ENCODE data around the gene LRRC49.
A peak's percentile ranks its signal among the peaks of the same experiment; 100 is the strongest.

LRRC49 gene

GRCh38 chr15:70892002-70892911 lies at the start of gene LRRC49, which contains the start of gene THAP10:
TSS of gene LRRC49 (plus strand) at chr15:70892826. CDS start at chr15:70892895, 69 bp downstream.
TSS of gene THAP10 (minus strand) at chr15:70892433. CDS start at chr15:70892272, 161 bp downstream.
- peak; percentile 51 to 94 for DNase-seq (ENCODE audit: low read depth in 1 of 2, low spot score in 1 of 2)
- in situ Hi-C loops (cut with HindIII; ENCODE audit: low pct_unique_long_range_greater_than_20kb, low sequenced_read_pairs), result no loop called here
- no peak for TF ChIP-seq JUND (IDR thresholded peaks at IDR 0.05; ENCODE audit: low read depth)

- in situ Hi-C loops (cut with HindIII; ENCODE audit: low pct_unique_long_range_greater_than_20kb, low sequenced_read_pairs), result no loop called here
- no peak for DNase-seq (ENCODE audit: low read depth in 1 of 2, low spot score in 1 of 2)
- TF ChIP-seq JUND (IDR thresholded peaks at IDR 0.05; ENCODE audit: low read depth), result no peak
Observed at GRCh38 chr15:70845602-70846360, 46.8 kb upstream of the LRRC49 start.

GRCh38 chr15:70851889-70852288 lies 40.7 kb upstream of the LRRC49 start:
- in situ Hi-C loops (cut with HindIII; ENCODE audit: low pct_unique_long_range_greater_than_20kb, low sequenced_read_pairs), result no loop called here
- no peak for TF ChIP-seq JUND (IDR thresholded peaks at IDR 0.05; ENCODE audit: low read depth)
- no peak for DNase-seq (ENCODE audit: low read depth in 1 of 2, low spot score in 1 of 2)

- in situ Hi-C loops (cut with HindIII; ENCODE audit: low pct_unique_long_range_greater_than_20kb, low sequenced_read_pairs), result no loop called here
- DNase-seq (ENCODE audit: low read depth in 1 of 2, low spot score in 1 of 2), result no peak
- TF ChIP-seq JUND (IDR thresholded peaks at IDR 0.05; ENCODE audit: low read depth), result no peak
Observed at GRCh38 chr15:70852501-70853317, 39.9 kb upstream of the LRRC49 start.

DNA sequence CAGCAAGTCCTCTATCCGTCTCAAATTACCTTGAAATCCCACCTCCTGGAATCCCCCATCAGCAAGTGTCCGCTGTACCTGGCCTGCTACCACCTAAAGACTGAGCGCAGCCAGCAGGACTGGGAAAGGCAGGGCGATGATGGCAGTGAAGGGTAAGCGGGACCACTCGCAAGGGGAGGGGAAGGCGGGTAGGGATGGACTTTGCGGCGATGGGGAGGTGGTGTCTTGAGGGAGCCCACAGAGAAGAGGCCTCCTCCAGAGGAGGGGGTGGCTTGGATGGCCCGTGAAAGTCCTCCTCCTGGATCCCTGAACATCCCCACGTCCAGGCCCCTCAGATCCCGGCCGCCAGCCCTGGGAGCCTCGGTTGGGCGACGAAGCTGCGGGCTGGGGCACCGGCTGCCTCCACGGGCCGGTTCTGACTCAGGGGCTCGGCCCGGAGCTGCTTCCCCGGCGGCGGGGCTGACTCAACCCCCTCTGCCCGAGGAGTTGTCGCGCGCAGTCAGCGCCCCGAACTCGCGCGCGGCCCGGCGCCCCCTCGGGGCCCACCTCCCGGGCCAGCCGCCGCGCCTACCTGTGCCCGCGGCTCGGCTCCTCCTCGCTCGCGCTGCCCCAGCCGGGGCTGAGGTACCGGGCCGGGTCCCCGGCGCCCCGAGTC lies 39.2 kb upstream of the LRRC49 start:
- in situ Hi-C loops (cut with HindIII; ENCODE audit: low pct_unique_long_range_greater_than_20kb, low sequenced_read_pairs), result no loop called here
- no peak for DNase-seq (ENCODE audit: low read depth in 1 of 2, low spot score in 1 of 2)
- TF ChIP-seq JUND (IDR thresholded peaks at IDR 0.05; ENCODE audit: low read depth), result no peak

GRCh38 chr15:70853973-70854665 lies 38.5 kb upstream of the LRRC49 start, which contains the start of gene LARP6:
TSS of gene LARP6 (minus strand) at chr15:70854157. CDS start at chr15:70854088, 69 bp downstream.
- DNase-seq (ENCODE audit: low read depth in 1 of 2, low spot score in 1 of 2), result peak; percentile 30 to 49
- no peak for TF ChIP-seq JUND (IDR thresholded peaks at IDR 0.05; ENCODE audit: low read depth)
- in situ Hi-C loops (cut with HindIII; ENCODE audit: low pct_unique_long_range_greater_than_20kb, low sequenced_read_pairs), result no loop called here

DNA sequence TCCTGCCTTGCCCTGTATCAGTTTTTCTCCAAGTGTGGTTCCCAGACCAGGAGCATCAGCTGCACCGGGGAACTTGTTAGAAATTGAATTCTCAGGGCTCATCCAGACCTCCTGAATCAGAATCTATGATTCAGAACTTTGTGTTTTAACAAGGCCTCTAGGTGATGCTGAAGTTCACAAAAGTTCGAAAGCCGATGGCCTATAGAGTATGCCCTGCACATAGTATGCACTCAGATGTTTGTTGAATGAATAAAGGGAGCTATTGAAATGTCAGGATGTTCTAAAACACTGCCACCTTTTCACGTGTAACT lies 38.0 kb upstream of the LRRC49 start:
- no peak for TF ChIP-seq JUND (IDR thresholded peaks at IDR 0.05; ENCODE audit: low read depth)
- in situ Hi-C loops (cut with HindIII; ENCODE audit: low pct_unique_long_range_greater_than_20kb, low sequenced_read_pairs), result no loop called here
- peak; percentile 29 to 43 for DNase-seq (ENCODE audit: low read depth in 1 of 2, low spot score in 1 of 2)

DNA sequence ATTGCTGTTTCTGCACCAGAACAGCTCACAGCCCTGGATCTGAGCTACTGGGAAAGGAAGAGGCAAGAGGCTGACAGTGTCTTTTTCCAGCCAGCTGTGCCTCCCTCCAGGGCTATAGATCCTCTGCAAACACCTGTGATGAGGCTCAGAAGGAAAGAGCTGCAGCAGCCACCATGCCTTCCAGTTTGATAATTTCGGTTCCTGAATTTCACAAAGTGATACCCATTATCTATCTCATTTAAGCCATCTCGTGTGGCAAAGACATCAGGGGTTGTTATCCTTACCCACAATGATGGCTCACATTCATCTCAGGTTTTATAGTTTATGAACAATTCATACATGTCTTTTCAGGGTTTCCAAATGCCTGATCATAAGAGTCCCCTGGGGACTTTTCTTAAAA lies 36.9 kb upstream of the LRRC49 start:
- in situ Hi-C loops (cut with HindIII; ENCODE audit: low pct_unique_long_range_greater_than_20kb, low sequenced_read_pairs), result no loop called here
- TF ChIP-seq JUND (IDR thresholded peaks at IDR 0.05; ENCODE audit: low read depth), result no peak
- DNase-seq (ENCODE audit: low read depth in 1 of 2, low spot score in 1 of 2), result no peak

GRCh38 chr15:70856177-70856883 lies 36.3 kb upstream of the LRRC49 start:
- no peak for TF ChIP-seq JUND (IDR thresholded peaks at IDR 0.05; ENCODE audit: low read depth)
- in situ Hi-C loops (cut with HindIII; ENCODE audit: low pct_unique_long_range_greater_than_20kb, low sequenced_read_pairs), result no loop called here
- no peak for DNase-seq (ENCODE audit: low read depth in 1 of 2, low spot score in 1 of 2)

GRCh38 chr15:70856884-70857561 lies 35.6 kb upstream of the LRRC49 start:
- no peak for TF ChIP-seq JUND (IDR thresholded peaks at IDR 0.05; ENCODE audit: low read depth)
- peak in 1 of 2 experiments; percentile 23 for DNase-seq (ENCODE audit: low read depth in 1 of 2, low spot score in 1 of 2)
- in situ Hi-C loops (cut with HindIII; ENCODE audit: low pct_unique_long_range_greater_than_20kb, low sequenced_read_pairs), result no loop called here
